ENCODE results near the gene LHFPL3.
"Not testable (repeated sequence)": the region's sequence is repeated elsewhere in the genome, so short reads cannot be mapped to it uniquely, and the experiment has no call there.

LHFPL3 gene

GRCh38 chr7:104909096-104909495 is 580.7 kb downstream of the LHFPL3 start:
- Histone ChIP-seq H3K56ac (ENCODE audit: low read length) (no peak overlapping the region), H2BK120ac (ENCODE audit: low read depth, low read length) (no peak overlapping the region), H3K18ac (ENCODE audit: low read length) (no peak overlapping the region), H3K79me2 (ENCODE audit: control insufficient read depth, insufficient read depth, low read length) (no peaks in the 10 kb centered on the region), H3K9ac (ENCODE audit: low read length) (no peak overlapping the region), H3K27ac (ENCODE audit: low read depth, low read length) (no peak overlapping the region), H2BK5ac (ENCODE audit: low read length) (no peak overlapping the region), H4K8ac (ENCODE audit: low read depth, low read length) (no peak overlapping the region), H4K5ac (ENCODE audit: low read length) (no peak overlapping the region), H3K4me2 (ENCODE audit: low read length) (no peak overlapping the region), H3K23ac (ENCODE audit: low read length) (no peak overlapping the region), H3K79me1 (ENCODE audit: low read length) (no peaks in the 10 kb centered on the region), H3K27me3 (ENCODE audit: insufficient read depth, low read length, poor library complexity) (no peaks in the 10 kb centered on the region), H3K4me3 (ENCODE audit: low read length) (no peak overlapping the region), H3K36me3 (ENCODE audit: control insufficient read depth, insufficient read depth, low read length) (no peaks in the 10 kb centered on the region), H3K4ac (ENCODE audit: low read depth, low read length) (no peak overlapping the region), H3K4me1 (ENCODE audit: control insufficient read depth, low read depth, low read length) (no peaks in the 10 kb centered on the region), H2AK5ac (ENCODE audit: low read length) (no peak overlapping the region), H2BK15ac (replicated peaks; ENCODE audit: low read depth) (no peak overlapping the region)
- WGBS (ENCODE audit: extremely low coverage, insufficient coverage, low lambda C conversion rate): no CpG with 5 or more reads among the region's 2 CpGs
- DNase-seq: no peak

GRCh38 chr7:104914421-104914820 is 586.0 kb downstream of the LHFPL3 start:
- Histone ChIP-seq H2BK120ac (ENCODE audit: low read depth, low read length) (no peak overlapping the region), H2BK5ac (ENCODE audit: low read length) (no peak overlapping the region), H3K4ac (ENCODE audit: low read depth, low read length) (no peak overlapping the region), H3K27ac (ENCODE audit: low read depth, low read length) (no peak overlapping the region), H3K79me2 (ENCODE audit: control insufficient read depth, insufficient read depth, low read length) (no peaks in the 10 kb centered on the region), H2AK5ac (ENCODE audit: low read length) (no peak overlapping the region), H3K4me3 (ENCODE audit: low read length) (no peak overlapping the region), H3K4me1 (ENCODE audit: control insufficient read depth, low read depth, low read length) (no peaks in the 10 kb centered on the region), H3K36me3 (ENCODE audit: control insufficient read depth, insufficient read depth, low read length) (no peaks in the 10 kb centered on the region), H3K27me3 (ENCODE audit: insufficient read depth, low read length, poor library complexity) (no peaks in the 10 kb centered on the region), H2BK15ac (replicated peaks; ENCODE audit: low read depth) (no peak overlapping the region), H4K5ac (ENCODE audit: low read length) (no peak overlapping the region), H3K9ac (ENCODE audit: low read length) (no peak overlapping the region), H3K4me2 (ENCODE audit: low read length) (no peak overlapping the region), H3K18ac (ENCODE audit: low read length) (no peak overlapping the region), H4K8ac (ENCODE audit: low read depth, low read length) (no peak overlapping the region), H3K23ac (ENCODE audit: low read length) (no peak overlapping the region), H3K56ac (ENCODE audit: low read length) (no peak overlapping the region), H3K79me1 (ENCODE audit: low read length) (no peaks in the 10 kb centered on the region)
- WGBS (ENCODE audit: extremely low coverage, insufficient coverage, low lambda C conversion rate): no CpG with 5 or more reads among the region's 2 CpGs
- no peak for DNase-seq

GRCh38 chr7:104921596-104921995 is 593.2 kb downstream of the LHFPL3 start:
- H3K79me1 ChIP-seq (ENCODE audit: low read length): no peaks in the 10 kb centered on the region
- no peak overlapping the region for H2BK5ac ChIP-seq (ENCODE audit: low read length)
- H3K23ac ChIP-seq (ENCODE audit: low read length): no peak overlapping the region
- no peak overlapping the region for H4K8ac ChIP-seq (ENCODE audit: low read depth, low read length)
- no CpG with 5 or more reads among the region's 2 CpGs for WGBS (ENCODE audit: extremely low coverage, insufficient coverage, low lambda C conversion rate)
- H3K4me2 ChIP-seq (ENCODE audit: low read length): no peak overlapping the region
- DNase-seq: no peak
- no peak overlapping the region for H2BK120ac ChIP-seq (ENCODE audit: low read depth, low read length)
- no peak overlapping the region for H3K9ac ChIP-seq (ENCODE audit: low read length)
- H3K79me2 ChIP-seq (ENCODE audit: control insufficient read depth, insufficient read depth, low read length): no peaks in the 10 kb centered on the region
- no peaks in the 10 kb centered on the region for H3K36me3 ChIP-seq (ENCODE audit: control insufficient read depth, insufficient read depth, low read length)
- no peak overlapping the region for H3K27ac ChIP-seq (ENCODE audit: low read depth, low read length)
- H3K4ac ChIP-seq (ENCODE audit: low read depth, low read length): no peak overlapping the region
- H3K56ac ChIP-seq (ENCODE audit: low read length): no peak overlapping the region
- H3K4me1 ChIP-seq (ENCODE audit: control insufficient read depth, low read depth, low read length): no peaks in the 10 kb centered on the region
- no peaks in the 10 kb centered on the region for H3K27me3 ChIP-seq (ENCODE audit: insufficient read depth, low read length, poor library complexity)
- H4K5ac ChIP-seq (ENCODE audit: low read length): no peak overlapping the region
- no peak overlapping the region for H3K18ac ChIP-seq (ENCODE audit: low read length)
- H2AK5ac ChIP-seq (ENCODE audit: low read length): no peak overlapping the region
- H3K4me3 ChIP-seq (ENCODE audit: low read length): no peak overlapping the region
- H2BK15ac ChIP-seq (replicated peaks; ENCODE audit: low read depth): no peak overlapping the region

GRCh38 chr7:104922182-104923009 is 594.0 kb downstream of the LHFPL3 start:
- Histone ChIP-seq H3K79me2 (ENCODE audit: control insufficient read depth, insufficient read depth, low read length) (no peaks in the 10 kb centered on the region), H4K8ac (ENCODE audit: low read depth, low read length) (no peak overlapping the region), H3K18ac (ENCODE audit: low read length) (no peak overlapping the region), H2BK120ac (ENCODE audit: low read depth, low read length) (no peak overlapping the region), H3K4me2 (ENCODE audit: low read length) (no peak overlapping the region), H3K27ac (ENCODE audit: low read depth, low read length) (no peak overlapping the region), H3K4me3 (ENCODE audit: low read length) (no peak overlapping the region), H3K4ac (ENCODE audit: low read depth, low read length) (no peak overlapping the region), H2BK5ac (ENCODE audit: low read length) (no peak overlapping the region), H2BK15ac (replicated peaks; ENCODE audit: low read depth) (no peak overlapping the region), H3K23ac (ENCODE audit: low read length) (no peak overlapping the region), H3K9ac (ENCODE audit: low read length) (no peak overlapping the region), H3K27me3 (ENCODE audit: insufficient read depth, low read length, poor library complexity) (no peaks in the 10 kb centered on the region), H4K5ac (ENCODE audit: low read length) (no peak overlapping the region), H2AK5ac (ENCODE audit: low read length) (no peak overlapping the region), H3K36me3 (ENCODE audit: control insufficient read depth, insufficient read depth, low read length) (no peaks in the 10 kb centered on the region), H3K4me1 (ENCODE audit: control insufficient read depth, low read depth, low read length) (no peaks in the 10 kb centered on the region), H3K56ac (ENCODE audit: low read length) (no peak overlapping the region), H3K79me1 (ENCODE audit: low read length) (no peaks in the 10 kb centered on the region)
- DNase-seq: no peak
- WGBS (ENCODE audit: extremely low coverage, insufficient coverage, low lambda C conversion rate): no CpG with 5 or more reads among the region's 5 CpGs

- peak; percentile 89 for DNase-seq
- Histone ChIP-seq H3K4ac (ENCODE audit: low read depth, low read length) (no peak overlapping the region), H4K5ac (ENCODE audit: low read length) (no peak overlapping the region)
Observed at GRCh38 chr7:104923010-104923421, 594.6 kb downstream of the LHFPL3 start.

GRCh38 chr7:104926189-104926588 is 597.8 kb downstream of the LHFPL3 start:
- not testable (repeated sequence) for H3K27ac ChIP-seq (ENCODE audit: low read depth, low read length); H3K18ac ChIP-seq (ENCODE audit: low read length); DNase-seq; H3K79me1 ChIP-seq (ENCODE audit: low read length); H3K4me3 ChIP-seq (ENCODE audit: low read length); H4K8ac ChIP-seq (ENCODE audit: low read depth, low read length); H3K4ac ChIP-seq (ENCODE audit: low read depth, low read length); H3K79me2 ChIP-seq (ENCODE audit: control insufficient read depth, insufficient read depth, low read length); H3K56ac ChIP-seq (ENCODE audit: low read length); H3K27me3 ChIP-seq (ENCODE audit: insufficient read depth, low read length, poor library complexity); H2AK5ac ChIP-seq (ENCODE audit: low read length); H3K36me3 ChIP-seq (ENCODE audit: control insufficient read depth, insufficient read depth, low read length); H3K4me2 ChIP-seq (ENCODE audit: low read length); H3K4me1 ChIP-seq (ENCODE audit: control insufficient read depth, low read depth, low read length); H3K23ac ChIP-seq (ENCODE audit: low read length); H2BK120ac ChIP-seq (ENCODE audit: low read depth, low read length); H2BK15ac ChIP-seq (replicated peaks; ENCODE audit: low read depth); H4K5ac ChIP-seq (ENCODE audit: low read length); H2BK5ac ChIP-seq (ENCODE audit: low read length); H3K9ac ChIP-seq (ENCODE audit: low read length)
- WGBS (ENCODE audit: extremely low coverage, insufficient coverage, low lambda C conversion rate): no CpG with 5 or more reads among the region's 5 CpGs

More at GRCh38 chr7:104923010-104923421, 594.6 kb downstream of the LHFPL3 start:
- no peak overlapping the region for H2BK120ac ChIP-seq (ENCODE audit: low read depth, low read length)
- H3K27ac ChIP-seq (ENCODE audit: low read depth, low read length): no peak overlapping the region
- H3K56ac ChIP-seq (ENCODE audit: low read length): no peak overlapping the region
- H2BK5ac ChIP-seq (ENCODE audit: low read length): no peak overlapping the region
- no peaks in the 10 kb centered on the region for H3K79me2 ChIP-seq (ENCODE audit: control insufficient read depth, insufficient read depth, low read length)
- H3K27me3 ChIP-seq (ENCODE audit: insufficient read depth, low read length, poor library complexity): no peaks in the 10 kb centered on the region
- peaks cover 3% of the 10 kb centered on the region for H3K4me1 ChIP-seq (ENCODE audit: control insufficient read depth, low read depth, low read length)
- no peak overlapping the region for H3K9ac ChIP-seq (ENCODE audit: low read length)
- H3K4me2 ChIP-seq (ENCODE audit: low read length): no peak overlapping the region
- no peak overlapping the region for H3K23ac ChIP-seq (ENCODE audit: low read length)
- H4K8ac ChIP-seq (ENCODE audit: low read depth, low read length): no peak overlapping the region
- H3K36me3 ChIP-seq (ENCODE audit: control insufficient read depth, insufficient read depth, low read length): no peaks in the 10 kb centered on the region
- no peak overlapping the region for H3K4me3 ChIP-seq (ENCODE audit: low read length)
- H3K18ac ChIP-seq (ENCODE audit: low read length): no peak overlapping the region
- H2AK5ac ChIP-seq (ENCODE audit: low read length): no peak overlapping the region
- H3K79me1 ChIP-seq (ENCODE audit: low read length): no peaks in the 10 kb centered on the region
- whole genome bisulfite sequencing (ENCODE audit: extremely low coverage, insufficient coverage, low lambda C conversion rate): no CpG with 5 or more reads among the region's 4 CpGs
- no peak overlapping the region for H2BK15ac ChIP-seq (replicated peaks; ENCODE audit: low read depth)
